Neural progenitor cell (in vitro differentiated cells): Measurements from ENCODE around the gene ESYT2. TPM values are rescaled to one million over a fixed set of nuclear protein-coding genes. Genes with fewer than 3 reads are reported as not detected.
"Not testable (repeated sequence)": the region's sequence is repeated elsewhere in the genome, so short reads cannot be mapped to it uniquely, and the experiment has no call there.

Experiments used
- DNase-seq: peaks from one replicate; pipeline ENCODE4 v3.0.0-alpha.2; 2016; ENCODE audit warnings: low spot score
- H2AFZ ChIP-seq: fragments of 200-600 bp; sonication (generic); replicated peaks from 2 replicates; pipeline ENCODE4 v1.6.1; 2016; ENCODE audit warnings: antibody characterized with exemption
- H3F3A ChIP-seq: fragments of 200-600 bp; sonication (generic); 2 replicates; pipeline ENCODE4 v1.6.1; 2016; ENCODE audit warnings: antibody characterized with exemption, low read depth
- H3K27ac ChIP-seq: fragments of 200-600 bp; sonication (generic); 2 replicates; pipeline ENCODE4 v1.5.1; 2016; ENCODE audit warnings: mild to moderate bottlenecking
- H3K27me3 ChIP-seq: fragments of 200-600 bp; sonication (generic); 2 replicates; pipeline ENCODE4 v1.6.1; 2016; ENCODE audit warnings: mild to moderate bottlenecking, moderate library complexity
- H3K36me3 ChIP-seq: fragments of 200-600 bp; sonication (generic); 2 replicates; pipeline ENCODE4 v1.5.1; 2016
- H3K4me1 ChIP-seq: fragments of 200-600 bp; sonication (generic); 2 replicates; pipeline ENCODE4 v1.6.1; 2016; ENCODE audit warnings: mixed run types
- H3K4me2 ChIP-seq: fragments of 200-600 bp; sonication (generic); 2 replicates; pipeline ENCODE4 v1.6.1; 2016
- H3K4me3 ChIP-seq: fragments of 200-600 bp; sonication (generic); 2 replicates; pipeline ENCODE4 v1.5.1; 2016
- H3K79me2 ChIP-seq: fragments of 200-600 bp; sonication (generic); 2 replicates; pipeline ENCODE4 v1.6.1; 2016; ENCODE audit warnings: low read depth
- H3K9ac ChIP-seq: fragments of 200-600 bp; sonication (generic); 2 replicates; pipeline ENCODE4 v1.6.1; 2016
- H3K9me3 ChIP-seq: fragments of 200-600 bp; sonication (generic); 2 replicates; pipeline ENCODE4 v1.5.1; 2016; ENCODE audit warnings: low read depth
- H4K20me1 ChIP-seq: fragments of 200-600 bp; sonication (generic); 2 replicates; pipeline ENCODE4 v1.6.1; 2016; ENCODE audit warnings: low read depth
- H3K27ac Mint-ChIP-seq: 3 replicates; pipeline ENCODE4 v1.8.0; 2021; ENCODE audit warnings: mixed read lengths
- H3K27me3 Mint-ChIP-seq: 2 replicates; pipeline ENCODE4 v1.8.0; 2022; ENCODE audit warnings: low read depth, mild to moderate bottlenecking, inconsistent platforms, moderate library complexity, mixed read lengths; ENCODE audit not compliant: insufficient read depth
- H3K36me3 Mint-ChIP-seq: 3 replicates; pipeline ENCODE4 v1.8.0; 2021; ENCODE audit warnings: mixed read lengths
- H3K4me1 Mint-ChIP-seq: 3 replicates; pipeline ENCODE4 v1.8.0; 2021; ENCODE audit warnings: mixed read lengths
- H3K4me3 Mint-ChIP-seq: 3 replicates; pipeline ENCODE4 v1.8.0; 2021; ENCODE audit warnings: mild to moderate bottlenecking, moderate library complexity, mixed read lengths
- H3K9me3 Mint-ChIP-seq: 3 replicates; pipeline ENCODE4 v1.8.0; 2020; ENCODE audit warnings: mixed read lengths
- CTCF ChIP-seq: fragments of 200-600 bp; sonication (generic); IDR thresholded peaks from 2 replicates; pipeline ENCODE4 v1.5.1; 2017; ENCODE audit warnings: antibody characterized with exemption, mild to moderate bottlenecking
- EZH2 ChIP-seq: fragments of 200-600 bp; sonication (generic); IDR thresholded peaks from 2 replicates; pipeline ENCODE4 v1.6.1; 2017; ENCODE audit warnings: antibody characterized with exemption, mild to moderate bottlenecking, moderate library complexity
- EZH2phosphoT487 ChIP-seq: fragments of 200-600 bp; sonication (generic); IDR thresholded peaks from 2 replicates; pipeline ENCODE4 v1.6.1; 2017; ENCODE audit warnings: antibody characterized with exemption
- total RNA-seq: library from RNA; depleted of rRNA; stranded (reverse); fragments of >200 nt; gene quantifications from 2 replicates; pipeline ENCODE4 v1.2.3, GENCODE V29; 2015; ENCODE audit warnings: low replicate concordance

ESYT2 gene
- total RNA-seq, 1 donor from 2014 or later: 33.4 TPM

- Histone ChIP-seq H3K36me3 (no peaks in the 10 kb centered on the region), H4K20me1 (no peaks in the 10 kb centered on the region), H3K9me3 (no peaks in the 10 kb centered on the region), H2AFZ (no peak overlapping the region), H3K27me3 (no peaks in the 10 kb centered on the region), H3K4me3 (peak overlapping the region; percentile 62), H3K4me2 (peak overlapping the region; percentile 85), H3K9ac (no peak overlapping the region), H3K79me2 (peaks cover 64% of the 10 kb centered on the region), H3K4me1 (peaks cover 35% of the 10 kb centered on the region), H3K27ac (no peak overlapping the region), H3F3A (peaks cover 29% of the 10 kb centered on the region)
- H3K4me3 Mint-ChIP-seq: peak overlapping the region; percentile 80
- peak; percentile 53 for DNase-seq
- no peak for TF ChIP-seq EZH2
- no peak for TF ChIP-seq CTCF
- TF ChIP-seq EZH2phosphoT487: no peak
- peak overlapping the region; percentile 97 for H3K27ac Mint-ChIP-seq
- peaks cover 2% of the 10 kb centered on the region for H3K27me3 Mint-ChIP-seq
- peaks cover 51% of the 10 kb centered on the region for H3K4me1 Mint-ChIP-seq
- no peaks in the 10 kb centered on the region for H3K9me3 Mint-ChIP-seq
- H3K36me3 Mint-ChIP-seq: peaks cover 25% of the 10 kb centered on the region
Measured at GRCh38 chr7:158863611-158864506, 34.5 kb upstream of the ESYT2 start.

- Mint-ChIP-seq H3K4me3 (peak overlapping the region; percentile 72), H3K36me3 (peaks cover 26% of the 10 kb centered on the region), H3K4me1 (peaks cover 52% of the 10 kb centered on the region), H3K27ac (peak overlapping the region; percentile 97)
- not testable (repeated sequence) for H3K9me3 ChIP-seq, H3K27me3 ChIP-seq, H3K36me3 ChIP-seq, H3K27ac ChIP-seq, H2AFZ ChIP-seq, H4K20me1 ChIP-seq, H3K9ac ChIP-seq, H3K9me3 Mint-ChIP-seq, H3K27me3 Mint-ChIP-seq
- Histone ChIP-seq H3K4me3 (peak overlapping the region; percentile 62), H3K4me2 (peak overlapping the region; percentile 85), H3K79me2 (peaks cover 68% of the 10 kb centered on the region), H3F3A (peaks cover 35% of the 10 kb centered on the region), H3K4me1 (peaks cover 40% of the 10 kb centered on the region)
- peak; percentile 16 for DNase-seq
Measured at GRCh38 chr7:158862985-158863610, 33.8 kb upstream of the ESYT2 start.

- H3F3A ChIP-seq: peaks cover 42% of the 10 kb centered on the region
- H3K79me2 ChIP-seq: peaks cover 75% of the 10 kb centered on the region
- H3K9me3 ChIP-seq: no peaks in the 10 kb centered on the region
- Mint-ChIP-seq H3K4me1 (peaks cover 53% of the 10 kb centered on the region), H3K36me3 (peaks cover 25% of the 10 kb centered on the region), H3K27me3 (peaks cover 2% of the 10 kb centered on the region), H3K4me3 (no peak overlapping the region), H3K27ac (peak overlapping the region; percentile 51), H3K9me3 (no peaks in the 10 kb centered on the region)
- no peak overlapping the region for H2AFZ ChIP-seq
- no peak overlapping the region for H3K4me3 ChIP-seq
- peaks cover 49% of the 10 kb centered on the region for H3K4me1 ChIP-seq
- H4K20me1 ChIP-seq: peaks cover 3% of the 10 kb centered on the region
- no peak overlapping the region for H3K27ac ChIP-seq
- no peaks in the 10 kb centered on the region for H3K27me3 ChIP-seq
- DNase-seq: no peak
- no peak overlapping the region for H3K9ac ChIP-seq
- H3K4me2 ChIP-seq: no peak overlapping the region
- TF ChIP-seq CTCF (no peak), EZH2phosphoT487 (no peak), EZH2 (no peak)
- H3K36me3 ChIP-seq: no peaks in the 10 kb centered on the region
Measured at GRCh38 chr7:158861936-158862704, 32.8 kb upstream of the ESYT2 start.
